GM21528 (cell line): ENCODE data around the gene FAN1.

Experiments used
- ATAC-seq: cut with Tn5 transposase; IDR thresholded peaks from one replicate; pipeline ENCODE4 v1.9.1; 2021; ENCODE audit warnings: mild to moderate bottlenecking, moderate library complexity; ENCODE audit not compliant: unreplicated experiment, low FRiP score

FAN1 gene

DNA sequence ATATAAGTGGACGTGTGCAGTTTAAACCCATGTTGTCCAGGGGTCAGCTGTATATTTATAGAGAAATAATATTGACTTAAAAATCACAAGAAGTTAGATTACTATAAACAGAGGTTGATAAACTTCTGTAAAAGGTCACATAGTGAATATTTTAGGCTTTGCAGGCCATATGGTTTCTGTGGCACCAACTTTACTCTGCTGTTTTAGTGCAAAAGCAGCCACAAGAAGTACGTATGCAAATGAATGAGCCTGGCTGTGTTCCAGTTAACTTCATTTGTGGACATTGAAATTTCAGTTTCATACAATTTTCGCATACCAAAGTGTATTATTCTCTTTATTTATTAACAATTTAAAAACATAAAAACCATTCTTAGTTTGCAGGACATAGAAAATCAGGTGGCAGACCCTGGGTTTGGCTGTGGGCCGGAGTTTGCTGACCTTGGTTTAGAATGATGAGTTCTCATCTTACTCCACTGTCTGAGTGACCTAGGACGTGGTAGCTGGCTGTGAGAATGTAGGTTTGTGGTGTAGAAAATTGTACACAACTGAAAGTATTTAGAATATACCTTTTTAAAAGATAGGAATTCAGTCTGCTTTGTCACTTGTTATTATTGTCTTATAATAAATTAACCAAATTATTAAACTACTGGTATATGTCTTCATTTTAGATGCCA lies 16.3 kb downstream of the FAN1 start:
- no peak for ATAC-seq

- ATAC-seq = no peak
Observed at GRCh38 chr15:30921106-30921505, 17.4 kb downstream of the FAN1 start.

DNA sequence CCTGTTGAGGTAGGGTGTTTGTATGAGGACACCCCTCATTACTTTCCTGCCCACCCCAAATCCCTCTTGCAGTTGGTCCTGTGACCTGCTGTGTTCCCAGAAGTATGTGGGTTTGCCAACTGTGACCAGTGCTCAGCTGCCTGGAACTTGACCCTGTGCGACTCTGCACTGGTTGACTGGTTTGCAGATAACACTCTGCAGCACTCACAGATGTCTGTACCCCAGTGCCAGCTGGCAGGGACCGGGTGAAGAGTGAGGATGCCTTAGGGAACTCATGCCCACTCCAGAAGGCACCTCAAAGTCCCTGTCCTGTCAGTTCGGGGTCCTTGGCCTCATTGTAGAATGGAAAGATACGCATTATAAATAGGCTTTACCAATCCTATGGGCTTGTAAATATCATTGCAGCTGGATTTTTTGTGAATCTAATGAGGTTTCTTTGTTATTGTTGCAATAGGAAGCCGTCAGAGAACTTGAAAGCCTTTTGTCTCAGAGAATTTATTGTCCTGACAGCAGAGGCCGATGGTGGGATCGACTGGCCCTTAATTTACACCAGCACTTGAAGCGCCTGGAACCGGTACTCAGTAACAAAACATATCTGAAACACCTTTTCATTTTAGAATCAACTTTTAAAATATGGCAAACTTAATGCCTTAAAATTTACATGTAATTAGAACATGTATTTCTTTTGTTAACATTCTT lies 18.2 kb downstream of the FAN1 start:
- no peak for ATAC-seq

- ATAC-seq = no peak
Observed at GRCh38 chr15:30922480-30923311, 19.0 kb downstream of the FAN1 start.

- no peak for ATAC-seq
Observed at GRCh38 chr15:30923429-30923828, 19.7 kb downstream of the FAN1 start.

DNA sequence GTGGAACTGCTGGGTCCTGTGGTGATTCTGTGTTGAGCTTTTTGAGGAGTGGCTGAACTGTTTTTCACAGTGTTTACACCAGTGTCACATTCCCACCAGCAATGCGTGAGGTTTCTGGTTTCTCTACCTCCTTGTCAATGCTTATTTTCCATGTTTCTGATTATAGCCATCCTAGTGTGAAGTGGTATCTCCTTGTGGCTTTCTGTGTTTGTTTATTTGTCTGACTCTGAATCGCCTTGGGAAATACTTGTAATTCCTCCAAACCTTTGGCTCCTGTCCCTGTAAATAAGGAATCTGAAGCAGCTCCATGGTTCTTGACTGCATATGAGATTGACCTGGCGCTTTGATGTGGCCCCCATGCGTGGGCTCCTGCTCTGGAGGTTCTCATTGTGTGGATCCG lies 20.6 kb downstream of the FAN1 start:
- ATAC-seq = no peak

- no peak for ATAC-seq
Observed at GRCh38 chr15:30925686-30926085, 22.0 kb downstream of the FAN1 start.

GRCh38 chr15:30926161-30926560 lies 22.4 kb downstream of the FAN1 start:
- ATAC-seq = no peak

DNA sequence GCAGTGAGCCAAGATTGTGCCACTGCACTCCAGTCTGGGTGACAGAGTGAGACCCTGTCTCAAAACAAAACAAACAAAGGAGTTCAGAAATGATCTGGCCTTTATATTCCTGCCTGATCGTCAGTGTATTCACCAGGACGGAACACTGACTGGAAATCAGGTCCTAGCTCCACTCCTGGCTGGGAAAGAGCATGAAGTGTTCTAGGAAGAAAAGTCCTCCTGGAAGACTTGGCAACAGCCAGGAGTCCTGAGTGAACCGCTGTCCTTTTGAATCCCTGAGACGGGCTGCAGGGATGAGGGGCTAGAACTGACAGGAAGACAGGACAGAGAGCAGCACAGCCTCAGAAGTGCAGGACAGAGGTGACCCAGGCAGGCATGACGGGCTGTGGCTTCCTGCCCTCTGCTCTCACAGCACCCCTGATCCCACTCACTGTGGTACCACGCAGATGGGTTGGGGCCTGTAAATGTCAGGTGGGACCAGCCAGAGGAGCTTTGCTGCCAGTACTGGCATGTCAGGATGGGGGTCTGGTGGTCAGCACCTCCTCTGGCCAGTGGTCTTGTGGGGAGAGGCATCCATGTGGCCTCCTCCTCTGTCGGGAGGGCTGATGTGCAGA lies 23.5 kb downstream of the FAN1 start:
- no peak for ATAC-seq

DNA sequence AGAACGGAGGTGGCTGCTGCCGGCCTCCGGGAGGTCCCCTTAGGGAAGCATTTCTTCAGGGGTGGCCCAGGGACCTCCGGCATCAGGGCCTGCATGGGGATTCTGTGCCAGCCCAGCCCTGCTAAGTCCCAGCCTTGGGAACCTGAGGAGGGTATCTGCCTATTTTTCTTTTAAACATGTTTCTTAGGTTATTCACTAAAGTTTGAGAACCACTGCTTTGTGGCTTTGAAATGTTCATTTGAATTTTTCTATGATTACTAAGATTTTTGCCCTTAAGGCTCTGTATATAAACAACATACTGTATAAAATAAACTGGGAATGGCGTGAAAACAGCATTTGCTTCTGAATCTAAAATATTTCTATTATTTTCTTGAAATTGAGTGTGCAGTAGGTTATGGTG lies 24.4 kb downstream of the FAN1 start:
- ATAC-seq = no peak

GRCh38 chr15:30929064-30929669 lies 25.5 kb downstream of the FAN1 start:
- ATAC-seq = no peak

DNA sequence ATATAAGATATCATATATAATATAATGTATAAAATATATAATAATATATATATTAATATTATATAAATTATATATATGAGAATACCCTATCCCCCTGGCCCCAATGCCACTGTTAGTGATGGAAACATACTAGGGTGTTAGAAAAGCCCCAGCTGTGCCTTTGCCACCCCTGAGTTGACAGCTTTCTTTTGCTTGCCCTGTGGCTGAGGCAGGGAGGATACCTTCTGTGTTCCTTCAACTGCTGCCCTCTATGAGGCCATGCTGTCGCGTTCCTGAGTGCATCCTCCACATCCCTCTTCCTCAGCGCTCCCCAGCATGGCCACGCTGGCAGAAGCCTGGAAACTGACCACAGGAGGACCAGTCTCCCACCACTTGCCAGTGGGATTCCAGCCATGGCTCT lies 26.3 kb downstream of the FAN1 start:
- no peak for ATAC-seq

- no peak for ATAC-seq
Observed at GRCh38 chr15:30930422-30930821, 26.7 kb downstream of the FAN1 start.

- ATAC-seq = no peak
Observed at GRCh38 chr15:30933293-30933692, 29.6 kb downstream of the FAN1 start.

- ATAC-seq = no peak
Observed at GRCh38 chr15:30939161-30939560, 35.4 kb downstream of the FAN1 start.

GRCh38 chr15:30940359-30940758 lies 36.6 kb downstream of the FAN1 start:
- no peak for ATAC-seq

DNA sequence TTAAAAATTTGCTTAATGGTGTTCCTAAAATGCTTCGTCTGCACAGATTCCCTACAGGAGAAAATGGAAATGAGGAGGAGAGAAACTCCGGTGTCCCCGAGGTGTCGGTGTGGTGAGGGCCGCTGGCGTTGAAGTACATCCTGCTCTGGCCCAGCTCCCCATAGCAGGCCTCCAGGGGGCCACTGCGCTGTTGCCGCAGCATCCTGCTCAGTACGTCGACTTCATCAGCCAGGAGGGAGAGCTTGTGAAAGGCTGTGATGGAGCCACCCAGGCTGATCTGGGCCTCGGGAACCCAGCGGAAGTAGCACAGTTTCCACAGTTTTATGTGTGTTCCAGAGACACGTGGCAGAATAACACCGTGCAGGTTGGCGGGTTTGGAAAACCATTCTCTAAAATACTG lies 37.8 kb downstream of the FAN1 start:
- no peak for ATAC-seq

DNA sequence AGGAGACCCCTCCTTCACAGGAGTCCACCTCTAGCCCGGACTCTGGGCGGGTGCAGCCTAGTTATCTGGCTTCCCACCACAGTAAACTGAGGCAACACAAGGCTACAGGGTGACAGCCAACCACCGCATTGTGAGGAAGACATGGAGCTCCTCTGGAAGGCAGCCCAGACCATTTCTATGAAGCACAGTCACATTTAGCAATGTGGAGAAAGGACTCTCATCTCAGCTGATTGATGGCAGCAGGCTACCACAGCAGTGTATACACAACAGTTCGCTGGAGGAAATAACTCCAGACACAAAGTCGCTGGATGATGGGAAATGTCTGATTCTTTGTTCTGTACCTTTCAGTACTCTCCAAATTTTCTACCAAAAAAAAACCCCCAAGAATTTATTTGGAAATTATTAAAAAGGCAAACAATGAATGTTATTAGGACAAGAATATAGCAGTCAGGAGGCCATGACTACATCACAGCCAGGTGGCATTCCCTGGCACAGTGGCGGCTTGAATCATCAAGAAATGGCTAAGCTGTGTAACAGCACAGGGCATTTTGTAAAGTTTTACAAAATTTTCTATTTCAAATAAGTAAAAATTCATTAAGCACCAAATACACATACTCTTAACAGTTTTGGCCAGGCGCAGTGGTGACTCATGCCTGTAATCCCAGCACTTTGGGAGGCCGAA lies 40.1 kb downstream of the FAN1 start:
- ATAC-seq = no peak

DNA sequence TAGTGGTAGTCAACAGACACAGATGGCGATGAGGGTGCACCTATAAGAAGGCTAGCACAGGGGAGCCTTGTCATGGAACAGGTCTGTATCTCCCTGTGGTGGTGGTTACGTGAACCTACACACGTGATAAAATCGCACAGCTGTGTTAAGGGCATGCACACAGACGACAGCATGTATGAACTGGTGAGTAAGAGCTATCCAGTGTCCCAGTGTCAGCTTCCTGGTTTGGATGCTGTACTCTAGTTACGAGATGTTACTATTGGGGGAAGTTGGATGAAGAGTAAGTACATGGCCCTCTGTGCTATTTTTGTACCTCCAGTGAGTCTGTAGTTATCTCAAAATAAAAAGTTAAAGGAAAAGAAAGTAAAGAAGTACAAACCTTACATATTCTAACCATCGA lies 49.5 kb downstream of the FAN1 start:
- ATAC-seq = no peak

DNA sequence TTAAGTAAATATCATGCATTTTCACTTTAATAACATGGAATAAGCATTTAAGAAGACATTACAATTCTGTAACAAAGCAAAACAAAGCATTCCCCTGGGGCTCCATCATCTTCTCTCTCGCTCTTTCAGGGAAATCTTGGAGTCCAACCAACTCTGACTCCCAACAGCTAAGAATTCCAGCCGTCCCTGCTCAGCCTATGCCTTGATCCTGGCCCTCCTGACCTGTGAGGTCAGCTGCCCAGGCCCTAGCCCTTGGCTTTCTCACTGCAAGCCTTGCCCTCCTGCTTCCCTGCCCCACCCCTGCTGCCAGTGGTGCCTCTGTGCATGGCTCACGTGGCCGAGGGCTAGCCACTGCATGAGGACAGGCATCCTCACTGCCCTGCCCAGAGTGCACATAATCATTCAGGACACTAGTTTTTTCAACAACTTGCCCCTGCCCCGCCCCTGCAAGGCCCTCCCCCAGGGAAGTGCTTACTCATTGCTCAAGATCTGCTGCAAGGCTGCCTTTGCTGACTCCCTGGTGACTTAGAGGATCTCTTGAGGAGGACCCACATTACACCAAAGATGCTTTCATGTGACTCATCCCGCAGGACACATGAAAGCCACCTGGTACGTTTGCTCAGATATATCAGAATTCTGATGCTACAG lies 50.1 kb downstream of the FAN1 start:
- no peak for ATAC-seq
